Measurements from ENCODE around the gene INAFM2.

Gene INAFM2

DNA sequence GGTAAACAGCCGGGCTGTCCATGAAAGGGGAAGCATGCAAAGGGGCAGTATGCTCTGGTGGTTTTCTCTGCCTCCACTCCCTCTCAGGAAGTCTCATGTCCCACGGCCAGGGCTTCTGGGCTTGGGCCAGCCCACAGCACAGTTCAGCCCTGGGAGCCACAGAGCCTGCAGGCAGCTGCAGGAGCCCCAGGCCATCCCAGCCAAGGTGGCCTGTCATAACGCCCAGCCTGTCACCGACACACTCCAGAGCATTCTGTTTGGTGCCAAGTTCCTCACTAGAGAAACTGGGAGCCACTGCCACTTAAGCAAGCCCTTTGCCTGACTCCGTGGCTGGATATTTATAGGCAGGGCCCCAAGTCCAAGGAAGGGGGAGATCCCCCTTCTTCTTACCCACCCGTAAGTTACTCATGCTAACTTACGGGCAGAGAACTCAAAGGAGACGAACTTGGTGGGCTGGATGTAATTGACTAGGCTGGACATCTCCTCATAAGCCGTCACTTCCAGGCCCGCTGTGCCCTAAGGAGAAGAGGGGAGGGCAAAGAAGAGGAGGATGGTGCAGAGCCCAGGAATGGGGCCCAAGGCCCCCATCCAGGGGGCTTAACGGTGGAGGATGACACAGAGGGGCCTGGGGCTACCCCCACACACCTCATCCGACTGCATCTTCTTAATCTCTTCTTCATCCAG, 27.5 kb upstream of the INAFM2 start:
- no peak for TF ChIP-seq CTCF (IDR thresholded peaks at IDR 0.05; ENCODE audit: low read length)
- no peak for TF ChIP-seq EZH2 (IDR thresholded peaks at IDR 0.05; ENCODE audit: borderline replicate concordance, low read length)
- Histone ChIP-seq H3K9me2 (ENCODE audit: low read depth, low read length) (no peaks in the 10 kb centered on the region), H3K27me3 (ENCODE audit: insufficient read depth, low read length) (peaks cover 14% of the 10 kb centered on the region; the same call in 1 of the 2 replicates), H3K4me1 (ENCODE audit: insufficient read depth, low read length, severe bottlenecking) (no peaks in the 10 kb centered on the region), H2AFZ (ENCODE audit: low read length) (no peak overlapping the region), H3K4me2 (ENCODE audit: low read length) (no peak overlapping the region), H4K20me1 (ENCODE audit: insufficient read depth, low read length) (no peaks in the 10 kb centered on the region), H3K36me3 (ENCODE audit: insufficient read depth, low read length) (no peaks in the 10 kb centered on the region; the same call in 1 of the 2 replicates), H3F3A (ENCODE audit: insufficient read depth, low read length) (no peaks in the 10 kb centered on the region), H3K4me3 (ENCODE audit: low read depth, low read length, poor library complexity, severe bottlenecking) (no peak overlapping the region), H3K9me3 (ENCODE audit: low read length) (peaks cover 6% of the 10 kb centered on the region), H3K27ac (ENCODE audit: low read depth, low read length, poor library complexity, severe bottlenecking) (no peak overlapping the region), H3K9ac (ENCODE audit: low read length) (no peak overlapping the region), H3K79me2 (ENCODE audit: insufficient read depth, low read length) (no peaks in the 10 kb centered on the region)

DNA sequence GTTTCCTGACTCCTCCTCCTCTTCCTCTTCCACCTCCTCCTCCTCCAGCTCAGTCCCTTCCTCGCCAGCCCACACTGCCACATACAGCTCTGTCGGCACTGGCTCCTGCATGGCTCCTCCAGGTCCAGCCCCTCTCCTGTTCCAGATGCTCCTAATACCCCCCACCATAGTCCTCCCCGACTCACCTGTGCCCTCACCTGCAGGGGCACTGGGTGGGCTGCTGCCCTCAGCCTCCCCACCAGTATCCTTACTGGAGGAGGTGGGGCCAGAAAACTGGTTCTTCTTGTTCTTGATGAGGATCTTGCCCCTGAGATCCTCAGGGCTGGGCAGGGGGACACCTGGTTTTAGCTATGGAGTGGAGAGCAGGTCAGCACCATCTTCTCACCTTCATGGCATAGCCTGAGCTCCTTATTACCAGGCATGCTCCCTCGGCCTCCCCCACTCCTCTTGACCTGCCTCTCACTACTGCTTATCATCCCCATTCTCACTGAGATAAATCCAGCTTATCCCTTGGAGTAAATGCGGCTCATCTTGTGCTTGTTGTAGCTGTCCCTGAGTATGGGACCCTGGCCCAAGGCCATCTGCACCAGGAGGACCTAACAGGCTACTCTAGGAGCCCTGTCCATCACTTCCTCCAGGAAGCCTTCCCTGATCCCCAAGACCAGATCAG, 26.8 kb upstream of the INAFM2 start:
- no peaks in the 10 kb centered on the region for H3K4me1 ChIP-seq (ENCODE audit: insufficient read depth, low read length, severe bottlenecking)
- H3K27ac ChIP-seq (ENCODE audit: low read depth, low read length, poor library complexity, severe bottlenecking): no peak overlapping the region
- no peaks in the 10 kb centered on the region for H3K79me2 ChIP-seq (ENCODE audit: insufficient read depth, low read length)
- H3K9ac ChIP-seq (ENCODE audit: low read length): no peak overlapping the region
- peaks cover 6% of the 10 kb centered on the region for H3K9me3 ChIP-seq (ENCODE audit: low read length)
- H3F3A ChIP-seq (ENCODE audit: insufficient read depth, low read length): no peaks in the 10 kb centered on the region
- H3K36me3 ChIP-seq (ENCODE audit: insufficient read depth, low read length): no peaks in the 10 kb centered on the region; the same call in 1 of the 2 replicates
- H3K4me2 ChIP-seq (ENCODE audit: low read length): no peak overlapping the region
- no peak overlapping the region for H2AFZ ChIP-seq (ENCODE audit: low read length)
- no peaks in the 10 kb centered on the region for H4K20me1 ChIP-seq (ENCODE audit: insufficient read depth, low read length)
- H3K4me3 ChIP-seq (ENCODE audit: low read depth, low read length, poor library complexity, severe bottlenecking): no peak overlapping the region
- H3K9me2 ChIP-seq (ENCODE audit: low read depth, low read length): no peaks in the 10 kb centered on the region
- TF ChIP-seq EZH2 (IDR thresholded peaks at IDR 0.05; ENCODE audit: borderline replicate concordance, low read length) (no peak), CTCF (IDR thresholded peaks at IDR 0.05; ENCODE audit: low read length) (no peak)
- peaks cover 14% of the 10 kb centered on the region; the same call in 1 of the 2 replicates for H3K27me3 ChIP-seq (ENCODE audit: insufficient read depth, low read length)

DNA sequence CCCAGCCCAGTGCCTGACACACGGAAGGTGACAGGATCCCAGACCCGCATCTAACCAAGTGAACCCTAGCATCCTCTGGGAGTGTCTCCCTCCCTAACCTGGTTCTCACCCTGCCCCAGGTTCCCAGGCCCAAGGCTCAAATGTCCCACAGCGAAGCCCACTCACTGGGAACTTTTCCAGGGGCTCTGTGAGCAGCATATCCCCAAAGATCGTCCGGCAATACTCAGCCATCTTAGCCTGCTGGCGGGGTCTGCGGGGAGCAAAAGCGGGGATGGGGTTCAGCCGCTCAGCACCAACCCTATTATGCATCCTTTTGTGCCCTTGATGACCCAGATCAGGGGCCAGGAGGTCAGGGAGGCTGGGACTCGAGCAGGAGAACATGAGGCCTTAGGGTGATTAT, 26.1 kb upstream of the INAFM2 start:
- H3K27ac ChIP-seq (ENCODE audit: low read depth, low read length, poor library complexity, severe bottlenecking): no peak overlapping the region
- H3K4me2 ChIP-seq (ENCODE audit: low read length): no peak overlapping the region
- no peak for TF ChIP-seq EZH2 (IDR thresholded peaks at IDR 0.05; ENCODE audit: borderline replicate concordance, low read length)
- no peak for TF ChIP-seq CTCF (IDR thresholded peaks at IDR 0.05; ENCODE audit: low read length)
- no peaks in the 10 kb centered on the region for H3K79me2 ChIP-seq (ENCODE audit: insufficient read depth, low read length)
- no peak overlapping the region for H3K9ac ChIP-seq (ENCODE audit: low read length)
- no peak overlapping the region for H3K4me3 ChIP-seq (ENCODE audit: low read depth, low read length, poor library complexity, severe bottlenecking)
- H3K9me2 ChIP-seq (ENCODE audit: low read depth, low read length): no peaks in the 10 kb centered on the region
- peaks cover 6% of the 10 kb centered on the region for H3K9me3 ChIP-seq (ENCODE audit: low read length)
- H4K20me1 ChIP-seq (ENCODE audit: insufficient read depth, low read length): no peaks in the 10 kb centered on the region
- H3K4me1 ChIP-seq (ENCODE audit: insufficient read depth, low read length, severe bottlenecking): no peaks in the 10 kb centered on the region
- peaks cover 14% of the 10 kb centered on the region; the same call in 1 of the 2 replicates for H3K27me3 ChIP-seq (ENCODE audit: insufficient read depth, low read length)
- H2AFZ ChIP-seq (ENCODE audit: low read length): no peak overlapping the region
- H3K36me3 ChIP-seq (ENCODE audit: insufficient read depth, low read length): no peaks in the 10 kb centered on the region; the same call in 1 of the 2 replicates
- H3F3A ChIP-seq (ENCODE audit: insufficient read depth, low read length): no peaks in the 10 kb centered on the region

All from OCI-LY1 (cell line).